NT2/D1 (cell line): Measurements from ENCODE around the gene SKIC8.

Source experiments
- SUZ12 ChIP-seq: IDR thresholded peaks from 2 replicates; pipeline ENCODE4 v1.6.1; 2011; ENCODE audit not compliant: insufficient read length, insufficient read depth; ENCODE audit errors: extremely low read depth
- YY1 ChIP-seq: IDR thresholded peaks from 2 replicates; pipeline ENCODE4 v1.6.1; 2011; ENCODE audit not compliant: insufficient read length, insufficient read depth
- ZNF274 ChIP-seq: IDR thresholded peaks from 2 replicates; pipeline ENCODE4 v1.6.1; 2011; ENCODE audit warnings: mild to moderate bottlenecking, low read depth, low read length

GRCh38 chr15:78282324-78282723 lies 17.1 kb downstream of the SKIC8 start:
- no peak for TF ChIP-seq YY1
- no peak for TF ChIP-seq ZNF274
- TF ChIP-seq SUZ12 = no peak
